ENCODE results near the gene DPM1. TPM values are rescaled to one million over a fixed set of nuclear protein-coding genes. Genes with fewer than 3 reads are reported as not detected.

Gene DPM1
- total RNA-seq, 1 experiment from 2014 or later: 57.8 TPM

- TF ChIP-seq ZNF281 (CRISPR knock-in tag; IDR thresholded peaks at IDR 0.05): no peak
- TF ChIP-seq FOXK1 (CRISPR knock-in tag; IDR thresholded peaks at IDR 0.05): peak; percentile 93
- TF ChIP-seq ZNF512 (CRISPR knock-in tag; IDR thresholded peaks at IDR 0.05; ENCODE audit: borderline replicate concordance): no peak
- TF ChIP-seq IRF1 (CRISPR knock-in tag; IDR thresholded peaks at IDR 0.05): no peak
- no peak for TF ChIP-seq CTCF (IDR thresholded peaks at IDR 0.05)
- no peak for TF ChIP-seq ESRRA (CRISPR knock-in tag; IDR thresholded peaks at IDR 0.05; ENCODE audit: borderline replicate concordance)
- TF ChIP-seq ELF4 (CRISPR knock-in tag; IDR thresholded peaks at IDR 0.05; ENCODE audit: low read depth): no peak
- TF ChIP-seq E2F5 (CRISPR knock-in tag; IDR thresholded peaks at IDR 0.05): 0 out of 2 replicates have a peak, but pooled peaks have one; percentile 11
- no peak for TF ChIP-seq STAT6 (CRISPR knock-in tag; conservative IDR thresholded peaks at IDR 0.05; ENCODE audit: low read depth)
- no peak for TF ChIP-seq TEAD1 (CRISPR knock-in tag; IDR thresholded peaks at IDR 0.05)
- no peak for TF ChIP-seq HMGA2 (CRISPR knock-in tag; IDR thresholded peaks at IDR 0.05)
- no peak for TF ChIP-seq SMAD3 (CRISPR knock-in tag; IDR thresholded peaks at IDR 0.05; ENCODE audit: borderline replicate concordance)
- TF ChIP-seq E2F1 (CRISPR knock-in tag; IDR thresholded peaks at IDR 0.05): no peak
- TF ChIP-seq OVOL2 (CRISPR knock-in tag; IDR thresholded peaks at IDR 0.05; ENCODE audit: borderline replicate concordance): no peak
- no peak for TF ChIP-seq ZNF121 (CRISPR knock-in tag; IDR thresholded peaks at IDR 0.05)
- no peak for TF ChIP-seq TCF7 (CRISPR knock-in tag; IDR thresholded peaks at IDR 0.05; ENCODE audit: low read depth)
Measured at GRCh38 chr20:50958615-50959542, 547 bp upstream of the DPM1 start, which contains the start of gene MOCS3 (continued).

Measured in WTC11 (cell line).